Astrocyte of the spinal cord (primary cell): ENCODE measurements around the gene ARAP2.

Source experiments
- DNase-seq: peaks from one replicate; pipeline ENCODE4 v3.0.0; 2011; ENCODE audit warnings: low read depth, low spot score
- H3K4me3 ChIP-seq: 2 replicates; pipeline ENCODE4 v1.5.1; 2011; ENCODE audit warnings: low read depth, mild to moderate bottlenecking, low read length, moderate library complexity
- CTCF ChIP-seq: IDR thresholded peaks from 2 replicates; pipeline ENCODE4 v1.5.1; 2012; ENCODE audit warnings: low read depth, mild to moderate bottlenecking, low read length, inconsistent platforms
- in situ Hi-C: cut with HindIII; loops from 2 replicates; pipeline ENCODE4 v1.10.0; 2017; ENCODE audit warnings: low sequenced_read_pairs

Gene ARAP2

GRCh38 chr4:36082817-36083216 is 161.5 kb downstream of the ARAP2 start:
- in situ Hi-C loops, result no loop called here
- no peak for TF ChIP-seq CTCF
- no peak for DNase-seq
- no peak overlapping the region for H3K4me3 ChIP-seq

- no peak for TF ChIP-seq CTCF
- DNase-seq, result no peak
- in situ Hi-C loops, result no loop called here
- H3K4me3 ChIP-seq, result no peak overlapping the region
Measured at GRCh38 chr4:36081185-36081584, 163.1 kb downstream of the ARAP2 start.

- DNase-seq, result no peak
- TF ChIP-seq CTCF, result no peak
- no peak overlapping the region for H3K4me3 ChIP-seq
- in situ Hi-C loops, result no loop called here
Measured at GRCh38 chr4:36079666-36080065, 164.6 kb downstream of the ARAP2 start.

- no peak for TF ChIP-seq CTCF
- DNase-seq, result no peak
- H3K4me3 ChIP-seq, result no peak overlapping the region
- in situ Hi-C loops, result no loop called here
Measured at GRCh38 chr4:36078319-36078718, 166.0 kb downstream of the ARAP2 start.

GRCh38 chr4:36072529-36072928 is 171.8 kb downstream of the ARAP2 start:
- H3K4me3 ChIP-seq, result no peak overlapping the region
- in situ Hi-C loops, result no loop called here
- no peak for DNase-seq
- TF ChIP-seq CTCF, result no peak

GRCh38 chr4:36067116-36067515 is 177.2 kb downstream of the ARAP2 start:
- in situ Hi-C loops, result no loop called here
- DNase-seq, result no peak
- H3K4me3 ChIP-seq, result no peak overlapping the region
- TF ChIP-seq CTCF, result no peak

GRCh38 chr4:36065274-36065871 is 178.9 kb downstream of the ARAP2 start:
- in situ Hi-C loops, result no loop called here
- no peak overlapping the region for H3K4me3 ChIP-seq
- TF ChIP-seq CTCF, result no peak
- DNase-seq, result no peak
